Right ventricle myocardium inferior (tissue), 1 donor: ENCODE results near the gene DNTT. TPM values are rescaled to one million over a fixed set of nuclear protein-coding genes. Genes with fewer than 3 reads are reported as not detected.

Experiments used
- ATAC-seq: fragments of 200-7000 bp; cut with Tn5 transposase; one replicate; pipeline ENCODE4 v1.9.1; 2020; ENCODE audit warnings: mild to moderate bottlenecking, moderate library complexity
- DNase-seq: peaks from one replicate; pipeline ENCODE4 v3.0.0; 2021; ENCODE audit errors: missing footprints
- intact Hi-C: fragments of 100-400 bp; cut with DNase I; formaldehyde crosslinking; loops from one replicate; pipeline ENCODE4 v1.11.0; 2022
- total RNA-seq: library from RNA; stranded (reverse); fragmentation: NEBNext Ultra II Directional; extraction: Animal tissue kit (Norgen Biotek cat#: 25700); gene quantifications from one replicate; pipeline ENCODE4 v1.2.1, GENCODE V29; 2021
- donor health status: DM: no; HTN: yes; CAD: no; lungs with severe emphysema.

DNTT gene
- total RNA-seq, 1 donor from 2014 or later = not detected

GRCh38 chr10:96334616-96335526, 30.6 kb downstream of the DNTT start:
- intact Hi-C loops = no loop called here
- peak; percentile 45 for ATAC-seq
- DNase-seq = no peak

GRCh38 chr10:96337106-96337505, 32.9 kb downstream of the DNTT start:
- DNase-seq (no peak), ATAC-seq (no peak)
- intact Hi-C loops = no loop called here

- intact Hi-C loops = no loop called here
- DNase-seq (no peak), ATAC-seq (no peak)
Measured at GRCh38 chr10:96338279-96338925, 34.2 kb downstream of the DNTT start.

- intact Hi-C loops = no loop called here
- ATAC-seq = peak; percentile 38
- DNase-seq = no peak
Measured at GRCh38 chr10:96339383-96339782, 35.1 kb downstream of the DNTT start.

- intact Hi-C loops = no loop called here
- DNase-seq (no peak), ATAC-seq (peak; percentile 71)
Measured at GRCh38 chr10:96339956-96340904, 36.0 kb downstream of the DNTT start.

- DNase-seq (no peak), ATAC-seq (no peak)
- intact Hi-C loops = no loop called here
Measured at GRCh38 chr10:96341219-96342182, 37.3 kb downstream of the DNTT start.

- ATAC-seq = no peak
- intact Hi-C loops = no loop called here
- DNase-seq = no peak
Measured at GRCh38 chr10:96342402-96342801, 38.2 kb downstream of the DNTT start.

GRCh38 chr10:96344178-96344577, 39.9 kb downstream of the DNTT start:
- DNase-seq = no peak
- intact Hi-C loops = no loop called here
- ATAC-seq = no peak

- DNase-seq (no peak), ATAC-seq (no peak)
- intact Hi-C loops = no loop called here
Measured at GRCh38 chr10:96345222-96345621, 41.0 kb downstream of the DNTT start.

- intact Hi-C loops = no loop called here
- ATAC-seq (no peak), DNase-seq (no peak)
Measured at GRCh38 chr10:96346295-96346694, 42.1 kb downstream of the DNTT start.

- intact Hi-C loops = no loop called here
- no peak for ATAC-seq
- DNase-seq = no peak
Measured at GRCh38 chr10:96352027-96352426, 47.8 kb downstream of the DNTT start.

- intact Hi-C loops = no loop called here
- ATAC-seq (no peak), DNase-seq (no peak)
Measured at GRCh38 chr10:96352582-96352981, 48.3 kb downstream of the DNTT start.

GRCh38 chr10:96357038-96357620, 52.9 kb downstream of the DNTT start:
- no peak for ATAC-seq
- no peak for DNase-seq
- intact Hi-C loops = no loop called here

- intact Hi-C loops = no loop called here
- ATAC-seq (no peak), DNase-seq (no peak)
Measured at GRCh38 chr10:96358851-96359540, 54.8 kb downstream of the DNTT start, which contains the start of gene OPALIN. Gene OPALIN (minus strand): TSS chr10:96359002. CDS start chr10:96358896, 106 bp downstream.

- intact Hi-C loops = no loop called here
- no peak for DNase-seq
- ATAC-seq = no peak
Measured at GRCh38 chr10:96359616-96360015, 55.4 kb downstream of the DNTT start.

GRCh38 chr10:96360331-96360730, 56.1 kb downstream of the DNTT start:
- ATAC-seq = no peak
- intact Hi-C loops = no loop called here
- DNase-seq = no peak

GRCh38 chr10:96360766-96361165, 56.5 kb downstream of the DNTT start:
- intact Hi-C loops = no loop called here
- no peak for ATAC-seq
- DNase-seq = no peak
